Bronchus fibroblast of lung (primary cell): ENCODE results near the gene CFAP251. TPM values are rescaled to one million over a fixed set of nuclear protein-coding genes. Genes with fewer than 3 reads are reported as not detected.

Source experiments
- total RNA-seq: library from RNA; depleted of rRNA; stranded (reverse); fragments of >200 nt; gene quantifications from 2 replicates; pipeline ENCODE4 v1.2.3, GENCODE V29; 2015

CFAP251 gene, protein sequence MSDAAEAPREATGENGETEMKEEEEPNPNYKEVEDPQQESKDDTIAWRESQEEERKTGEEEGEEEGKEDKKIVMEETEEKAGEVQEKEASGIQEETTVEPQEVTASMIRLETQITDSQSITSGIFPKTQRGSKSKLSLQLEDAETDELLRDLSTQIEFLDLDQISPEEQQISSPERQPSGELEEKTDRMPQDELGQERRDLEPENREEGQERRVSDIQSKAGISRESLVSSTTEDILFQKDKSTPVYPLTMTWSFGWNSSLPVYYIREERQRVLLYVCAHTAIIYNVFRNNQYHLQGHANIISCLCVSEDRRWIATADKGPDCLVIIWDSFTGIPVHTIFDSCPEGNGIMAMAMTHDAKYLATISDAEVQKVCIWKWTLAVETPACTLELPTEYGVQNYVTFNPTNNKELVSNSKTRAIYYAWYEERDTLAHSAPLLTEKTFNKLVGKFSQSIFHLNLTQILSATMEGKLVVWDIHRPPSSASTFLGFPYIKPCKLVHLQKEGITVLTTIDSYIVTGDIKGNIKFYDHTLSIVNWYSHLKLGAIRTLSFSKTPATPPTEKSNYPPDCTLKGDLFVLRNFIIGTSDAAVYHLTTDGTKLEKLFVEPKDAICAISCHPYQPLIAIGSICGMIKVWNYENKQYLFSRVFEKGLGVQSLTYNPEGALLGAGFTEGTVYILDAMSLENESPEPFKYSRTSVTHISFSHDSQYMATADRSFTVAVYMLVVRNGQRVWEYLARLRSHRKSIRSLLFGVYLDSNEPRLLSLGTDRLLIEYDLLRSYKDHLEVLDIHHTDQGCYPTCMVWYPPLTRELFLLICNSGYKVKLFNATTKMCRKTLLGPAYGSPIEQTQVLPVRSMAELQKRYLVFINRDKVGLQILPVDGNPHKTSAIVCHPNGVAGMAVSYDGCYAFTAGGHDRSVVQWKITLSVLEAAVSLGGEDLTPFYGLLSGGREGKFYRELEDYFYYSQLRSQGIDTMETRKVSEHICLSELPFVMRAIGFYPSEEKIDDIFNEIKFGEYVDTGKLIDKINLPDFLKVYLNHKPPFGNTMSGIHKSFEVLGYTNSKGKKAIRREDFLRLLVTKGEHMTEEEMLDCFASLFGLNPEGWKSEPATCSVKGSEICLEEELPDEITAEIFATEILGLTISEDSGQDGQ
- 2.4 and 3.9 TPM in 2 replicates for total RNA-seq

DNA sequence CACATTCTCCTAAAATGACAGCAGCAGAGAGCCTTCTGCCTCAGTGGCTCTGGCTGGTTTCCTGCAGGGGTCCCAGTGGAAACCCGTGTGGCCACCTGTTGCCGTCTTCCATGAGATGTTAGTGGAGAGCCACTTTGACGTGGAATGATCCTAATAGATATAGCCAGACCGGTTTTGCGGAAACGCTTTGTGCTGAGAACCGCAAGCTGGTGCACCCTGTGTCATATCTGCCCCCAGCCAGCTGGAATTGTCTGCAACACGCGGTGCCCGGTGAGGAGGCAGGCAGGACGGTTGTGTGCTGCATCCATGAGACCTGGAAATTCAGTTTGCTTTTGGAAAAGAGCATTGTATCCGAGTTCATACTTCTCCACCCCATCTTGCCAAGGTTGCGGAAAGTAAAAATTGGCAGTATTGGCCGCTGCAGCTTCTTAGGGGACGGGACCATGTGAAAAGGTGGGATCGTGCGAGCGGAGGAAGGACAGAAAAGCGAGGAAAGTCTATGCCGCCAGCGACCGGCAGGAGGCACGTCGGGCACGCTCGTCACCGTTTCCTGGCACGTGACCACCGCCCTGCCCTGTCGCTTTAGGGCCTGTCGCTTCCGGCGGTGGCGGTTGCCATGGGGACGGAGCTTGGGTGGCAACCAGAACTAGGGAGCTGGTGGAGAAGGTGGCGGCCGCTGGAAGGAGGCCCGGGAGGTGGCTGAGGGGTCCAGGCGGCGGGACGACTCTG, at the start of gene CFAP251:
Gene CFAP251 (plus strand): TSS at position 643 of the 729 bp plus-strand sequence. CDS start 2,714 bp downstream, outside the sequence.

DNA sequence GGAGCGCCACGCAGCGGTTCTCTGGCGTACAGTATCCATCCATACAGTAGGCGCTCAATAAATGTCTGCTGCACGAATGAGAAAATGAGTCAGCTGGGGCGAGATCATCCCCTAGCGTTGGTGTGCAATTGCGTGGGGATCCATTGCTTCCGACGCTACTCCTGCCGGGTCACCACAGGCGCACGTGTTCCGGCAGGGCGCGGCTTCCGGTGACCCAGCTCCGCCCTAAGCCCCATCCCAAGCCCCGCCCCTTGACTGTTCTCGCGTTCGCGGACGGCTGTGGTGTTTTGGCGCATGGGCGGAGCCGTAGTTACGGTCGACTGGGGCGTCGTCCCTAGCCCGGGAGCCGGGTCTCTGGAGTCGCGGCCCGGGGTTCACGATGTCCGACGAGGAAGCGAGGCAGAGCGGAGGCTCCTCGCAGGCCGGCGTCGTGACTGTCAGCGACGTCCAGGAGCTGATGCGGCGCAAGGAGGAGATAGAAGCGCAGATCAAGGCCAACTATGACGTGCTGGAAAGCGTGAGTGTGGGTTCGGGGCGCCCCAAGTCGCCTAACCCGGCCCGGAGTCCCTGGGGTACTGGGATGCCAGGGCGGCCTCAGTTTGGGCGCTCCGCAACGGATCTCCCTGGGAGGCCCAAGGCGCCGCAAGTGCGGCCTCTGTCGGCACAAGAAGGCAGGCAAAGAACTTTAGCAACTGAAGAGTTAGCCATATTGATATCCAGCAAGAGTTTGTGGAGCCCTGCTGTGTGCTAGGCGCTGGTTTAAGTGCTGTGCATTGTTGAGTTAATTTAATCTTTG, 29.7 kb upstream of the CFAP251 start, which contains the start of gene PSMD9:
Gene PSMD9 (plus strand): TSS at position 313 of the 796 bp plus-strand sequence. CDS start 67 bp downstream, at position 380.

DNA sequence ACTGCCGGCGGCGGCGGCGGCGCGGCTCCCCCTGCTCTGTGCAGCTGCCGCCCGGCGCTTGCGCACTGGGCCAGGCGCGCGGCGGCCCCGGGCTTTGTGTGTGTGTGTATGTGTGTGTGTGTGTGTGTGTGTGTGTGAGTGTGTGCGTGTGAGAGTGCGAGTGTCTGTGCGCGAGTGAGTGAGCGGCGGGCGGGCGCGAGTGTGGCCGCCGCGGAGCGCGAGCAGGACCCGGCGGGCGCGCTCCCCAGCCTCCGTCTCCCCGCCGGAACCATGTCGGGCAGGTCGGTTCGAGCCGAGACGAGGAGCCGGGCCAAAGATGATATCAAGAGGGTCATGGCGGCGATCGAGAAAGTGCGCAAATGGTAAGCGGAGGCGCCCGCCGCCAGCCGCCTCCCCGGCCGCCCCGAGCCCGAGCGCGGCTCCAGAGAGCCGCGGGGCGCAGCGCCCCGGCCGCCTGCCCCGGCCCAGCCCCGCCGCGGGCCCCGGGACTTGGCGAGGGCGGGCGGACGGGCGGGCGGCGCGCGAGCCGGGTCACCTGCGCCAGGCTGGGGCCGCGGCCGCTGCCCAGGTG, 103.5 kb downstream of the CFAP251 start, which contains the start of gene BCL7A:
Gene BCL7A (plus strand): TSS at position 63 of the 571 bp plus-strand sequence. CDS start 208 bp downstream, at position 271.

Other genes with a start within 250 kb of the CFAP251 start
- under 0.01 and 0.59 TPM in 2 replicates for gene MORN3, start 248.9 kb upstream of the CFAP251 start, total RNA-seq
- 8.8 and 10.4 TPM in 2 replicates for gene TMEM120B, start 205.8 kb upstream of the CFAP251 start, total RNA-seq
- 26.8 and 35.5 TPM in 2 replicates for gene RHOF, start 124.9 kb upstream of the CFAP251 start, total RNA-seq
- 4.3 and 5.0 TPM in 2 replicates for gene SETD1B, start 114.6 kb upstream of the CFAP251 start, total RNA-seq
- 0.84 and 1.3 TPM in 2 replicates for gene HPD, start 59.7 kb upstream of the CFAP251 start, total RNA-seq
- 132 and 149 TPM in 2 replicates for gene PSMD9, start 29.8 kb upstream of the CFAP251 start, total RNA-seq
- gene BCL7A, start 103.3 kb downstream of the CFAP251 start, total RNA-seq, result 3.4 and 6.1 TPM in 2 replicates
- 7.0 and 7.7 TPM in 2 replicates for gene MLXIP, start 160.2 kb downstream of the CFAP251 start, total RNA-seq